Panc1 (cell line): ENCODE measurements around the gene MRPL40. TPM values are rescaled to one million over a fixed set of nuclear protein-coding genes. Genes with fewer than 3 reads are reported as not detected.

Experiments
- ATAC-seq: fragments of 200-7000 bp; cut with Tn5 transposase; 2 replicates; pipeline ENCODE4 v1.9.1; 2020; ENCODE audit warnings: mild to moderate bottlenecking, moderate library complexity
- BruUV-seq: library from RNA; stranded (reverse); fragments of 400-500 nt; replicated peaks from 2 replicates; lab custom pipeline; 2021; lab: Mats Ljungman, UMichigan
- CTCF ChIA-PET: fragments of 300-600 bp; sonication (Branson Sonifier 250); formaldehyde crosslinking; loops from one replicate; lab custom pipeline; 2022; ENCODE audit warnings: antibody characterized with exemption; lab: Charles Lee
- POLR2A ChIA-PET: fragments of 300-600 bp; sonication (Branson Sonifier 250); formaldehyde crosslinking; loops from one replicate; lab custom pipeline; 2022; ENCODE audit warnings: antibody characterized with exemption; lab: Charles Lee
- DNase-seq: peaks from one replicate; pipeline ENCODE4 v3.0.0-alpha.2; 2010; ENCODE audit warnings: low read depth, low spot score
- H3K27ac ChIP-seq: 2 replicates; pipeline ENCODE4 v1.5.1; 2011; ENCODE audit warnings: mild to moderate bottlenecking, low read length, inconsistent platforms
- H3K27me3 ChIP-seq: fragments of 200-500 bp; sonication (Bioruptor generic); 2 replicates; pipeline ENCODE4 v1.6.0; 2014; ENCODE audit warnings: low read length, inconsistent platforms; ENCODE audit not compliant: control insufficient read depth, insufficient read depth
- H3K36me3 ChIP-seq: fragments of 200-500 bp; sonication (Bioruptor generic); 2 replicates; pipeline ENCODE4 v1.5.1; 2014; ENCODE audit warnings: inconsistent platforms, mild to moderate bottlenecking, low read length, moderate library complexity; ENCODE audit not compliant: control insufficient read depth, insufficient read depth
- H3K4me1 ChIP-seq: 2 replicates; pipeline ENCODE4 v1.5.1; 2011; ENCODE audit warnings: inconsistent platforms, mild to moderate bottlenecking, low read length, moderate library complexity; ENCODE audit not compliant: control insufficient read depth, insufficient read depth
- H3K4me3 ChIP-seq, 2 experiments: 2 replicates each; pipeline ENCODE4 v1.5.1; 2011 to 2012; ENCODE audit warnings: low read depth in 2 of 2, low read length in 2 of 2, mild to moderate bottlenecking in 2 of 2, inconsistent platforms in 1 of 2, moderate library complexity in 1 of 2
- H3K9me3 ChIP-seq: fragments of 200-500 bp; sonication (Bioruptor generic); 2 replicates; pipeline ENCODE4 v1.5.1; 2014; ENCODE audit warnings: low read depth, mild to moderate bottlenecking, inconsistent platforms, low read length, moderate library complexity; ENCODE audit not compliant: control insufficient read depth, insufficient read depth
- POLR2AphosphoS5 ChIP-seq: IDR thresholded peaks from 2 replicates; pipeline ENCODE4 v1.6.1; 2012; ENCODE audit warnings: mild to moderate bottlenecking, low read depth, low read length, moderate library complexity
- SIN3A ChIP-seq: IDR thresholded peaks from 2 replicates; pipeline ENCODE4 v1.6.1; 2012; ENCODE audit warnings: low read depth, mild to moderate bottlenecking, low read length, moderate library complexity, borderline replicate concordance; ENCODE audit not compliant: insufficient read depth
- TCF7L2 ChIP-seq: IDR thresholded peaks from 2 replicates; pipeline ENCODE4 v1.6.1; 2011; ENCODE audit warnings: mild to moderate bottlenecking, low read depth, low read length, inconsistent platforms
- in situ Hi-C: cut with HindIII; loops from 2 replicates; pipeline ENCODE4 v1.10.0; 2016; ENCODE audit warnings: low sequenced_read_pairs, low pct_unique_long_range_greater_than_20kb
- intact Hi-C: fragments of 100-400 bp; cut with micrococcal nuclease; formaldehyde crosslinking; loops from one replicate; pipeline ENCODE4 v1.10.0; 2022; ENCODE audit not compliant: unreplicated experiment
- total RNA-seq: library from RNA; stranded (reverse); gene quantifications from one replicate; pipeline ENCODE4 v1.2.1, GENCODE V29; 2021; ENCODE audit not compliant: unreplicated experiment
- TF ChIP-seq, protein P1 (sequence below), 2 experiments: IDR thresholded peaks; 2 replicates each; pipeline ENCODE4 v1.6.1; 2011 to 2012; ENCODE audit warnings: low read depth in 2 of 2, control low read depth in 1 of 2, low read length in 1 of 2, mild to moderate bottlenecking in 1 of 2, moderate library complexity in 1 of 2; ENCODE audit not compliant: insufficient read depth in 1 of 2
- TF ChIP-seq, protein P2 (sequence below): fragments of 450-650 bp; IDR thresholded peaks from 2 replicates; pipeline ENCODE4 v1.5.1; 2017; ENCODE audit warnings: mild to moderate bottlenecking

Gene MRPL40
- total RNA-seq, 1 experiment from 2014 or later, result 36.3 TPM

DNA sequence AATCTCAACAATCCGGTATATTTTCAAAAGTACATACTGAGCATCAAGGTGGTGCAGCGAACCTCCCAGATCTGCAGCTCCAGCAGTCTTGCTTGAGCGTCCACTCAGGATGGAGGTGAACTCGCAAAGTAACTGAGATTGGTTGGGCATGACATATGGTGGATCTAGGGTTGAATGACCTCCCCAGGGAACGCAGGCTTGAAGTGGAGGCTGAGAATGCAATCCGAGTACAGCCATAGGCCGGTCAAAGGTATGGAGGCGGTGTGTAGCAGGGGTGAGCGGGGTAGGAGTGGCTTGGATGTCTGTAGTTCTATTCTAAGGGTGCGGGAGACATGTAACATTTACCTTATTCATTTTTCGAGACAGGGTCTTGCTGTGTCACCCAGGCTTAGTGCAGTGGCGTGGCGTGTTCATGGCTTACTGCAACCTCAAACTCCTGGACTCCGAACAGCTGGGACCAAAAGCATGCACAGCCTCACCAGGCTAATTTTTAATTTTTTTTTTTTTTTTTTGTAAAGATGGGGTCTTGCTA lies 15.8 kb downstream of the MRPL40 start:
- DNase-seq (no peak), ATAC-seq (peak; percentile 61)
- Histone ChIP-seq H3K4me3 (peak overlapping the region; percentile 74 to 81), H3K27me3 (no peaks in the 10 kb centered on the region), H3K36me3 (no peaks in the 10 kb centered on the region; the same call in none of the 2 replicates), H3K27ac (peak overlapping the region; percentile 84), H3K9me3 (no peaks in the 10 kb centered on the region), H3K4me1 (peaks cover 16% of the 10 kb centered on the region; the same call in 1 of the 2 replicates)
- no TSS peak for BruUV-seq
- ChIA-PET POLR2A (interaction anchor here (0.6 kb wide), 1 partner anchor 36 kb away, joined by 3 read pairs; no protein-coding TSS in a partner anchor), CTCF (no interaction called here)
- intact Hi-C loops, result no loop called here
- in situ Hi-C loops, result no loop called here
- TF ChIP-seq POLR2AphosphoS5 (no peak), SIN3A (no peak), TCF7L2 (no peak)
- TF ChIP-seq, protein P1, sequence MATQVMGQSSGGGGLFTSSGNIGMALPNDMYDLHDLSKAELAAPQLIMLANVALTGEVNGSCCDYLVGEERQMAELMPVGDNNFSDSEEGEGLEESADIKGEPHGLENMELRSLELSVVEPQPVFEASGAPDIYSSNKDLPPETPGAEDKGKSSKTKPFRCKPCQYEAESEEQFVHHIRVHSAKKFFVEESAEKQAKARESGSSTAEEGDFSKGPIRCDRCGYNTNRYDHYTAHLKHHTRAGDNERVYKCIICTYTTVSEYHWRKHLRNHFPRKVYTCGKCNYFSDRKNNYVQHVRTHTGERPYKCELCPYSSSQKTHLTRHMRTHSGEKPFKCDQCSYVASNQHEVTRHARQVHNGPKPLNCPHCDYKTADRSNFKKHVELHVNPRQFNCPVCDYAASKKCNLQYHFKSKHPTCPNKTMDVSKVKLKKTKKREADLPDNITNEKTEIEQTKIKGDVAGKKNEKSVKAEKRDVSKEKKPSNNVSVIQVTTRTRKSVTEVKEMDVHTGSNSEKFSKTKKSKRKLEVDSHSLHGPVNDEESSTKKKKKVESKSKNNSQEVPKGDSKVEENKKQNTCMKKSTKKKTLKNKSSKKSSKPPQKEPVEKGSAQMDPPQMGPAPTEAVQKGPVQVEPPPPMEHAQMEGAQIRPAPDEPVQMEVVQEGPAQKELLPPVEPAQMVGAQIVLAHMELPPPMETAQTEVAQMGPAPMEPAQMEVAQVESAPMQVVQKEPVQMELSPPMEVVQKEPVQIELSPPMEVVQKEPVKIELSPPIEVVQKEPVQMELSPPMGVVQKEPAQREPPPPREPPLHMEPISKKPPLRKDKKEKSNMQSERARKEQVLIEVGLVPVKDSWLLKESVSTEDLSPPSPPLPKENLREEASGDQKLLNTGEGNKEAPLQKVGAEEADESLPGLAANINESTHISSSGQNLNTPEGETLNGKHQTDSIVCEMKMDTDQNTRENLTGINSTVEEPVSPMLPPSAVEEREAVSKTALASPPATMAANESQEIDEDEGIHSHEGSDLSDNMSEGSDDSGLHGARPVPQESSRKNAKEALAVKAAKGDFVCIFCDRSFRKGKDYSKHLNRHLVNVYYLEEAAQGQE (IDR thresholded peaks at IDR 0.05; ENCODE audit: insufficient read depth in 1 of 2, low read depth in 2 of 2, low read length in 1 of 2), result no peak
- TF ChIP-seq, protein P2, sequence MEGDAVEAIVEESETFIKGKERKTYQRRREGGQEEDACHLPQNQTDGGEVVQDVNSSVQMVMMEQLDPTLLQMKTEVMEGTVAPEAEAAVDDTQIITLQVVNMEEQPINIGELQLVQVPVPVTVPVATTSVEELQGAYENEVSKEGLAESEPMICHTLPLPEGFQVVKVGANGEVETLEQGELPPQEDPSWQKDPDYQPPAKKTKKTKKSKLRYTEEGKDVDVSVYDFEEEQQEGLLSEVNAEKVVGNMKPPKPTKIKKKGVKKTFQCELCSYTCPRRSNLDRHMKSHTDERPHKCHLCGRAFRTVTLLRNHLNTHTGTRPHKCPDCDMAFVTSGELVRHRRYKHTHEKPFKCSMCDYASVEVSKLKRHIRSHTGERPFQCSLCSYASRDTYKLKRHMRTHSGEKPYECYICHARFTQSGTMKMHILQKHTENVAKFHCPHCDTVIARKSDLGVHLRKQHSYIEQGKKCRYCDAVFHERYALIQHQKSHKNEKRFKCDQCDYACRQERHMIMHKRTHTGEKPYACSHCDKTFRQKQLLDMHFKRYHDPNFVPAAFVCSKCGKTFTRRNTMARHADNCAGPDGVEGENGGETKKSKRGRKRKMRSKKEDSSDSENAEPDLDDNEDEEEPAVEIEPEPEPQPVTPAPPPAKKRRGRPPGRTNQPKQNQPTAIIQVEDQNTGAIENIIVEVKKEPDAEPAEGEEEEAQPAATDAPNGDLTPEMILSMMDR, result no peak

DNA sequence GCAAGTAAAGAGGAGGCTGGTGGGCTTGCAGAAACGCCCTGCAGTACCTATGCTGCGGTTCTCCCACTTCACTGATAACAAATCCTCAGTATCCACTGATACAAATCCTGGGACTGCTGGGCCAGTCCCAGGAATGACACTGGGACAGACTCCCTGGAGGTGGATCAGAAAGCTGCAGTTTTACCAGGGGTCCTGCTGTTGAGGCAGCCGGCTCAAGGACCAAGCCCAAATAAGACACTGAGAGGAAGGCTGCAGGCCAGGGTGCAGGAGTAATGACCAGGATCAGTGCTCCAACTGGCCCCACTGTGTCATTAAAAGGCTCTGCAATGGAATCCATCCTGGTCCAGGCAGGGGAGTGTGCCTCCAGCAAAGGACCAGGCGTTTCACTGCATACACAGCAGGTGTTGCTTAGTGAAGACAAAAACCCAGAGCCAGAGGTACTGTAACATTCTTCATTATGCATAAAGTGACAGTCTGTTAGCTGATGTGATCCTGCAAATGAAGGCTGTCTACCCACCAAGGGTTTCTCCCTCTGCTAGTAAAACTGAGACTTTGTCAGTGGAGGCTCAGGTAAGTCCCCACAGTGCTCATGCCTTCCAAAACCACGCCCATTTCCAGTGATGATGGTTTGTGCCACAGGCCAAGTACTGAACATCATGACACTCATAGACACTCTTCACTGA lies 16.5 kb downstream of the MRPL40 start:
- TF ChIP-seq TCF7L2, result no peak
- TF ChIP-seq SIN3A, result no peak
- TF ChIP-seq POLR2AphosphoS5, result no peak
- TF ChIP-seq, protein P1 (IDR thresholded peaks at IDR 0.05; ENCODE audit: insufficient read depth in 1 of 2, low read depth in 2 of 2, low read length in 1 of 2), result no peak
- TF ChIP-seq, protein P2, result no peak
- Histone ChIP-seq H3K27ac (no peak overlapping the region; the same call in 1 of the 2 replicates), H3K27me3 (no peaks in the 10 kb centered on the region), H3K4me1 (peaks cover 16% of the 10 kb centered on the region; the same call in 1 of the 2 replicates), H3K36me3 (no peaks in the 10 kb centered on the region; the same call in 1 of the 2 replicates), H3K9me3 (no peaks in the 10 kb centered on the region), H3K4me3 (no peak overlapping the region; a peak in 1 of 4 replicates)
- ATAC-seq (no peak), DNase-seq (no peak)
- no TSS peak for BruUV-seq
- in situ Hi-C loops (no loop called here), intact Hi-C loops (no loop called here)
- ChIA-PET CTCF (no interaction called here), POLR2A (no interaction called here)
